Osteoblast (primary cell): ENCODE data around the gene ILK. TPM values are rescaled to one million over a fixed set of nuclear protein-coding genes. Genes with fewer than 3 reads are reported as not detected.

Experiments
- DNase-seq: peaks from one replicate; pipeline ENCODE4 v3.0.0; 2011; ENCODE audit warnings: low spot score, mixed read lengths; ENCODE audit not compliant: insufficient read length; ENCODE audit errors: missing footprints
- H2AFZ ChIP-seq: 2 replicates; pipeline ENCODE4 v1.6.0; 2011; ENCODE audit warnings: mild to moderate bottlenecking, low read length
- H3K27ac ChIP-seq: 2 replicates; pipeline ENCODE4 v1.5.1; 2011; ENCODE audit warnings: mild to moderate bottlenecking, low read depth, low read length, moderate library complexity
- H3K27me3 ChIP-seq: 2 replicates; pipeline ENCODE4 v1.6.0; 2012; ENCODE audit warnings: mild to moderate bottlenecking, control low read depth, inconsistent platforms, low read length, moderate library complexity; ENCODE audit not compliant: insufficient read depth
- H3K36me3 ChIP-seq: 2 replicates; pipeline ENCODE4 v1.5.1; 2011; ENCODE audit warnings: mild to moderate bottlenecking, low read length, control low read depth, moderate library complexity; ENCODE audit not compliant: insufficient read depth
- H3K4me1 ChIP-seq: 2 replicates; pipeline ENCODE4 v1.5.1; 2011; ENCODE audit warnings: mild to moderate bottlenecking, low read length, control low read depth, moderate library complexity; ENCODE audit not compliant: insufficient read depth
- H3K4me2 ChIP-seq: 2 replicates; pipeline ENCODE4 v1.6.0; 2011; ENCODE audit warnings: mild to moderate bottlenecking, low read length; ENCODE audit not compliant: insufficient read depth
- H3K4me3 ChIP-seq: fragments of 200-600 bp; sonication (generic); 3 replicates; pipeline ENCODE4 v1.5.1; 2012; ENCODE audit warnings: mild to moderate bottlenecking, low read length, inconsistent platforms; ENCODE audit not compliant: insufficient read depth
- H3K79me2 ChIP-seq: 2 replicates; pipeline ENCODE4 v1.6.0; 2012; ENCODE audit warnings: mild to moderate bottlenecking, low read length, control low read depth, inconsistent platforms; ENCODE audit not compliant: insufficient read depth
- H3K9me3 ChIP-seq: 2 replicates; pipeline ENCODE4 v1.5.1; 2011; ENCODE audit warnings: low read depth, low read length, control low read depth
- H4K20me1 ChIP-seq: 2 replicates; pipeline ENCODE4 v1.6.0; 2012; ENCODE audit warnings: mild to moderate bottlenecking, low read length, control low read depth; ENCODE audit not compliant: insufficient read depth
- total RNA-seq: library from RNA; depleted of rRNA; stranded (reverse); fragments of >200 nt; gene quantifications from 2 replicates; pipeline ENCODE4 v1.2.3, GENCODE V29; 2012
- TF ChIP-seq, protein P1 (sequence below): IDR thresholded peaks from 2 replicates; pipeline ENCODE4 v1.5.1; 2011; ENCODE audit warnings: mild to moderate bottlenecking, low read depth, low read length, moderate library complexity; ENCODE audit errors: extremely low read depth

Gene ILK
- total RNA-seq, 1 donor: 176 TPM

DNA sequence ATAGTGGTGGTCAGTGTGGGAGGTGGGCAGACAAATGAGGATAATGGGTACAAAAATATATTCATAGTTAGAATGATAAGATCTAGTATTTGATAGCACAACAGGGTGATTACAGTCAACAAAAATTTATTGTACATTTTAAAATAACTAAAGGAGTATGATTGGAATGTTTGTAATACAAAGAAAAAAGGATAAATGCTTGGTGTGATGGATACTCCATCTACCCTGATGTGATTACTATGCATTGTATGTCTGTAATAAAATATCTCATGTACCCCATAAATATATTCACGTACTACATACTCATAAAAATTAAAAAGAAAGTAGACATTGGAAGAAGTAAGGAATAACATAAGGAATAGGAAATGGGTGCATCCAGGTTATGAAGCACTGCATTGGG, 15.6 kb upstream of the ILK start:
- H4K20me1 ChIP-seq: no peaks in the 10 kb centered on the region
- no peak overlapping the region for H3K4me2 ChIP-seq
- TF ChIP-seq, protein P1, sequence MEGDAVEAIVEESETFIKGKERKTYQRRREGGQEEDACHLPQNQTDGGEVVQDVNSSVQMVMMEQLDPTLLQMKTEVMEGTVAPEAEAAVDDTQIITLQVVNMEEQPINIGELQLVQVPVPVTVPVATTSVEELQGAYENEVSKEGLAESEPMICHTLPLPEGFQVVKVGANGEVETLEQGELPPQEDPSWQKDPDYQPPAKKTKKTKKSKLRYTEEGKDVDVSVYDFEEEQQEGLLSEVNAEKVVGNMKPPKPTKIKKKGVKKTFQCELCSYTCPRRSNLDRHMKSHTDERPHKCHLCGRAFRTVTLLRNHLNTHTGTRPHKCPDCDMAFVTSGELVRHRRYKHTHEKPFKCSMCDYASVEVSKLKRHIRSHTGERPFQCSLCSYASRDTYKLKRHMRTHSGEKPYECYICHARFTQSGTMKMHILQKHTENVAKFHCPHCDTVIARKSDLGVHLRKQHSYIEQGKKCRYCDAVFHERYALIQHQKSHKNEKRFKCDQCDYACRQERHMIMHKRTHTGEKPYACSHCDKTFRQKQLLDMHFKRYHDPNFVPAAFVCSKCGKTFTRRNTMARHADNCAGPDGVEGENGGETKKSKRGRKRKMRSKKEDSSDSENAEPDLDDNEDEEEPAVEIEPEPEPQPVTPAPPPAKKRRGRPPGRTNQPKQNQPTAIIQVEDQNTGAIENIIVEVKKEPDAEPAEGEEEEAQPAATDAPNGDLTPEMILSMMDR: no peak

DNA sequence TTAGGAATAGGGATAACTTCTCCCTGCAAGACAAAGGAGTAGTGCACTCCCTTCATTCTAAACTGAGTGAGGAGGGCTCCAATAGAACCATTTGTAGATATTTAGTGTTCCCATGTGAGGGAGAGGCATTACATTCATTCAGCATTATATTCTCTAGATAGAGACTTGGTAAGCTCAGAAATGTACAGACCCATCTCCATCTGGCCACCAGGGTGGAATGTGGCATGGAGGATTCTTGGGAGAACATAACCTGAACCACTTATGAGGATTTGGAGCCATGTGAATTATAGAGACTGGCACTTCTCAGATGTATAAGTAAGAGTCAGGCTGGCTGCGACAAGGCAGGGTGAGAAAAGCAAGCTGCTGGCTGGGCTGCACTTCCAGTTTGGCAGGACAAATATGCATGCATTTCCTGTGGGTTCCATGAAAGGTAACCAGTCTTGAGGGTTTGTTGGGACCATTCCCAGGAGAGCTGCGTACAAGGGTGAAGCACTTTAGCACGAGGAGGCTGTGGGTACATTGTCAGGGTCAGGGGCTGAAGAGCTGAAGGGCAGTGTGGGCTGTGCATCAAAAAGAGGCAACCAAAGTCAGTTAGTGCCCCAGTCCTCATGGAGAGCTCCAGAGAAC, 9.3 kb upstream of the ILK start:
- Histone ChIP-seq H3K27ac (no peak overlapping the region), H3K27me3 (no peaks in the 10 kb centered on the region), H3K4me2 (no peak overlapping the region), H3K9me3 (no peaks in the 10 kb centered on the region), H3K4me1 (no peaks in the 10 kb centered on the region), H3K4me3 (no peak overlapping the region), H4K20me1 (peaks cover 6% of the 10 kb centered on the region), H3K79me2 (peaks cover 24% of the 10 kb centered on the region), H2AFZ (no peak overlapping the region), H3K36me3 (peaks cover 39% of the 10 kb centered on the region)
- TF ChIP-seq, protein P1: no peak
- no peak for DNase-seq

More for the DNA sequence above, 15.6 kb upstream of the ILK start:
- Histone ChIP-seq H3K9me3 (no peaks in the 10 kb centered on the region), H3K79me2 (no peaks in the 10 kb centered on the region), H3K27ac (no peak overlapping the region), H3K27me3 (no peaks in the 10 kb centered on the region), H3K4me1 (no peaks in the 10 kb centered on the region), H3K4me3 (no peak overlapping the region), H2AFZ (no peak overlapping the region), H3K36me3 (no peaks in the 10 kb centered on the region)
- no peak for DNase-seq

DNA sequence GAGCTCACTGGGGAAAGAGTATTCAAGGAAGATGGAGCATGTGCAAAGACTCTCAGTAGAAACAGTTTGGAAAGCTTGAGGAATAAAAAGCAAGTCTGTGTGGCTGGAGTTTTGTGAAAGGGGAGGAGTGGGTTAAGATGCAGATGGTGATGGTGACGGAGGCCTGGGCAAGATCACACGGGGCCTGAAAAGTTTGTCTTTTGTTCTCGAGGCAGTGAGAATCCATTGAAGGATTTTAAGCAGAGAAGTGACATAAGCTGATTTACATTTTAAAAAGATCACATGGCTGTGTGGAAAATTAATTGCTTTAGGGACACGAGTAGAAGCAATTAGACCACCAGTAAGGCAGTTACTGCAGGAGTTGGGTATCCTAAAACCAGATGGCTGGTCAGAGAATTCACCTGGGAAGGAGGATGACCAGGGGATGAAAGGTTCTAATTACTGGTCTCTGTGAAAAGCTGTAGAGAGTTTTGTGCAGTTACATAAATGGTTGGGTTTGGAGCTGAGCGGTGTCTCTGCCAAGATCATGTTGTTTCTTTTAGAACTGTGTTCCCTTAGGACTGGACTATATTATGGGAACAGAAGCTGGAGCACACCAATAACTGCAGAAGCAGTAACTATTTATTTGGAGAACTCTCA, 7.2 kb upstream of the ILK start:
- Histone ChIP-seq H3K4me3 (no peak overlapping the region), H3K79me2 (peaks cover 45% of the 10 kb centered on the region), H3K4me2 (no peak overlapping the region), H2AFZ (no peak overlapping the region), H4K20me1 (peaks cover 14% of the 10 kb centered on the region), H3K4me1 (no peaks in the 10 kb centered on the region), H3K27ac (no peak overlapping the region), H3K9me3 (no peaks in the 10 kb centered on the region), H3K36me3 (peaks cover 60% of the 10 kb centered on the region), H3K27me3 (no peaks in the 10 kb centered on the region)
- no peak for DNase-seq
- TF ChIP-seq, protein P1: no peak

DNA sequence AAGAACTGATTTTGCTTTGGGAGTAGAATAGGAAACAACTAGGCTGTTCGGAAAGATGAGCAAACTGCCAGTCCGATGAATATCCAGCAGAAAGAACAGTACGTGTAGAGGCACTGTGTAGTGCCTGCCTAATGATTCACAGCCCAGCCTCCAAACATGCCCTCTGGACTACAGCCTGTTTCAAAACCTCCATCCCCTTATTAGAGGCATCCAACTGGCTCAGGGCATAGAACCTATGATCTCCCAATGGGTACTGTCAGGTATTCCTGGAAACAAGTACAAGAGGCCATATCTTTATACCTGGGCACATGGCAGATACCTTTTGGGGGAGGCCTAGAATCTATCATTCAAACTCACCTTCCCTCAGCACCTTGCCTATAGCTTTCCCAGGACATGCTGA, 5.0 kb upstream of the ILK start:
- Histone ChIP-seq H3K36me3 (peaks cover 66% of the 10 kb centered on the region), H3K9me3 (no peaks in the 10 kb centered on the region), H3K4me1 (peaks cover 11% of the 10 kb centered on the region), H4K20me1 (peaks cover 21% of the 10 kb centered on the region), H2AFZ (no peak overlapping the region), H3K27me3 (no peaks in the 10 kb centered on the region), H3K4me3 (no peak overlapping the region), H3K4me2 (no peak overlapping the region), H3K27ac (no peak overlapping the region), H3K79me2 (peaks cover 66% of the 10 kb centered on the region)
- TF ChIP-seq, protein P1: no peak
- DNase-seq: no peak
